ENCODE data around the gene PMM2. TPM values are rescaled to one million over a fixed set of nuclear protein-coding genes. Genes with fewer than 3 reads are reported as not detected.
"Not testable (repeated sequence)": the region's sequence is repeated elsewhere in the genome, so short reads cannot be mapped to it uniquely, and the experiment has no call there.

The PMM2 gene
- total RNA-seq, 1 donor from 2014 or later, result 82.9 TPM

DNA sequence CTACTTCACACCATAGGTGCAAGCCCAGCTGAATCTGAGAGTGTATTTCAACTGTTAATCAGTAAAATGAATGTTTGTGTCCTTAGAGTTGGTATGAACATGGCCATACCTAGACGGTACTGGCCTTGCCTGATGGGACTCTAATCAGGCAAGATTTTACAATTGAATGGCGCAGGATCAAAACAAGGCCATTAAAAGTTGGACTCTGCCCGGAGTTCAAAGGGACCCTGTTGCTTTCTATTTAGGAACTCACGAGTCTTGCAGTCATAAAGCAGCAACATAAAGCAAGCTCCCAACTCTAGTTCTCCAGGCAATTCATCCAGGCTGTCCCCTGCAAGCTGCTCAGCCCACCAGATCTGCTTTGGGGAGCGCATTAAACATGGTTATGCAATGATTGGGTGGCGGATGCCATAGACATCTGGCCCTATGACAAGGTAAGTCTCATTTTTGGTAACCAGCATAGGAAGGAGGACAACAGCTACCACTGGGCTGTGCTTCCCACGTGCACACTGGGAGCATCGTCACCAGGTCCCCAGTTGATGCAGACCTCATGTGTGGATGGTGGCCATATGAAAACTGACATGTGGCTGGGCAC, 9.0 kb upstream of the PMM2 start:
- Mint-ChIP-seq H3K4me3 (no peak overlapping the region), H3K27me3 (ENCODE audit: insufficient read depth) (no peaks in the 10 kb centered on the region), H3K9me3 (no peaks in the 10 kb centered on the region), H3K36me3 (ENCODE audit: low read depth) (no peaks in the 10 kb centered on the region), H3K27ac (no peak overlapping the region), H3K4me1 (ENCODE audit: low read depth) (no peaks in the 10 kb centered on the region)
- DNase-seq (ENCODE audit: low spot score), result no peak
- intact Hi-C loops (cut with micrococcal nuclease), result no loop called here

DNA sequence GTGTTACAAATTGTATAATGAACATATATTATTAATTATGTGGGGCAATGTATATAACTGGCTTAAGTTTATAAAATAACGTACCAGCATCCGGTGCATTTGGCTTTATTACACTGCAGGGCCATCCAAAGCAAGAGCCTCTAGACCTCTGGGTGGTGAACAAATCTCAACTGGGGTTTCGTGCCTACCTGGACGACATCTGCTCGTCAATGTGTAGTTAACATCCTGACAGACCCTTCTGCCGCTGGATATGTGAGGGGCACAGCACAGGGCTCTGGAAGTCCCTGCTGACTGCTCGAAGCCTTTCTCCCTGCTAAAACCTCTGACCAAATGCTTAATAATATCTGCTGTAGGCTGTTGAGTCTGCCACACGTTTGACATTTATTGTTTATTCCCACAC, 2.5 kb upstream of the PMM2 start:
- intact Hi-C loops (cut with micrococcal nuclease), result loop anchor here (5.0 to 10.0 kb wide), 3 partner anchors 142 to 1947 kb away; partner anchors contain the start of gene NUBP1
- Mint-ChIP-seq H3K27me3 (ENCODE audit: insufficient read depth) (no peaks in the 10 kb centered on the region), H3K9me3 (no peaks in the 10 kb centered on the region), H3K36me3 (ENCODE audit: low read depth) (peaks cover 13% of the 10 kb centered on the region), H3K4me3 (no peak overlapping the region), H3K4me1 (ENCODE audit: low read depth) (peaks cover 31% of the 10 kb centered on the region), H3K27ac (no peak overlapping the region)
- no peak for DNase-seq (ENCODE audit: low spot score)

DNA sequence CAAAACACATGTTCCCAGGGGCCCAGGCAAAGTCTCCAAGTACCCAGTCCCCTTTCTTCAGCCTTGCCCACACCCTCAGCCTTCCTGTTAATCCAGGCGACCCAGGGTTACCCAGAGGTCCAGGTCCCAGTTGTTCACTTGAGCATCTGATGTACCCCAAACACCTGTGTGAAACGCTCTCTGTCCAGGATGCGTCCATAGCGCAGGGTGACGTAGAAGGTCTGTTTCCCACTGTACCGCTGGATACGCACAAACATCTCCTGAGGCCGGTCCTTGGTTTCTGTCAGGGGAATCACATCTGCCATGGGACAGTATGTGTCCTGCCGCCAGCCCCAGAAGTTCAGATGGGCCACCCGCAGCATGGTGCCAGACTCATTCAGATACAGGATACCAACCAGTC, 1.8 kb upstream of the PMM2 start:
- Mint-ChIP-seq H3K27ac (no peak overlapping the region), H3K27me3 (ENCODE audit: insufficient read depth) (no peaks in the 10 kb centered on the region), H3K4me3 (peak overlapping the region; percentile 96), H3K4me1 (ENCODE audit: low read depth) (peaks cover 31% of the 10 kb centered on the region), H3K36me3 (ENCODE audit: low read depth) (peaks cover 13% of the 10 kb centered on the region), H3K9me3 (no peaks in the 10 kb centered on the region)
- no peak for DNase-seq (ENCODE audit: low spot score)
- intact Hi-C loops (cut with micrococcal nuclease), result loop anchor here (2.0 to 10.0 kb wide), 5 partner anchors 141 to 1946 kb away; partner anchors contain the start of gene NUBP1

DNA sequence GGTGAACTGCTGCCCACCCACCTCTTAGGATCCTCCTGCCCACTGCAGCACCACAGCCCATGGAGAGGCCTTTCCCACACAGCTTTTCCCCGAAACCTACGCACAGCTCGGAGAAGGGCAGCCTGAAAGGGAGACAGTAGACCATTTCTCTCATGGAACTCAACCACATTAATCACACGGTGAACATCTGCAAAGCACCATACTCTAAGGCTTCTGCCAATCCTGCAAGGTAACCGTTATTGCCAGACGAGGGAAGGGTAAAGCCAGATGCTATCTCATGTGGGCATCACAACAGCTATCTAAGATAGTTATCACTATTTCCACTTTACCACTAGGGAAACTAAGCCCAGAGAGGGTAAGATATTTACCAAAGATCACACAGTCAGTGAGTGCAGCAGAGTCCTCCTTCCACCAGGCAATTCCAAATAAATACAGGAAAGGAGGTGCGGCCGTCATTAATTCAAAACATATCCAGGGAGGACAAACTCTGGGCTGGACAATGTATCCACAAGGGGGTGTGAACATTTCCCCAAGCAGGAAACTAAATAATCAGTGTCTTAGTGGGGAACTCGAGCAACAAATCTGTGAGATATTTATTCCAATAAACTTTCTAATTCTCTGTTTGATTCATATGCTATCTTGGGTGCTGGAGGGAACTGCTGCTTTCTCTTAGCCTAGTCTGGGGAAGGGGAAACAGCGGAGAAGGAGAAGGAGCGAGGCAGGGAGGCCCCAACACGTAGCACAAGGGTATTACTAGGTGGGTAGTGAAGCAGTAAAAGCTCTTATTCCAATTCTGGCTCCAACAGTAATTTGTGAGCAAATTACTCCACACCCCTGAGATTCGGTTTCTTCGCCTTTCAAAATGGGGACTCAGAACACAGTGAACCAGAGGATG, 923 bp upstream of the PMM2 start:
- H3K4me1 Mint-ChIP-seq (ENCODE audit: low read depth), result peaks cover 38% of the 10 kb centered on the region
- H3K27me3 Mint-ChIP-seq (ENCODE audit: insufficient read depth), result no peaks in the 10 kb centered on the region
- intact Hi-C loops (cut with micrococcal nuclease), result loop anchor here (1.0 to 10.0 kb wide), 11 partner anchors 72 to 1946 kb away; partner anchors contain the start of genes ABAT, HAPSTR1, METTL22 and NUBP1
- H3K36me3 Mint-ChIP-seq (ENCODE audit: low read depth), result peaks cover 15% of the 10 kb centered on the region
- peak overlapping the region; percentile 96 for H3K4me3 Mint-ChIP-seq
- peak overlapping the region; percentile 82 for H3K27ac Mint-ChIP-seq
- DNase-seq (ENCODE audit: low spot score), result no peak
- H3K9me3 Mint-ChIP-seq, result no peaks in the 10 kb centered on the region

DNA sequence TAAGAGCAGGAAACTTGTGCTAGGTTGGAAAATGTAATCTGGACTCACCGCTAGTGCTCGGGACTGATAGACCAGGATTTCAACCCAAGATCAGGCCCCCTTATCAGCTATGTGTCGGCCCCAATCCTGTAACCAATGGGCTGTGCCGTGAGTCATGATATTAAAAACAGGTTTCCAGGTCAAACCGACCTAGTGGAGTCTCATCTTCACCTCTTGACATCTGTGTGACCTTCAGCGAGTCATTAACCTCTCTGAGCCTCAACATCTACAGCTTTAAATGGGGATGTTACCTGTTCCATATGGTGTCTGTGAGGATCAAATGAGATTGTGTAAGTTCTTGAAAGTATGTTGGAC, 512 bp downstream of the PMM2 start:
- Mint-ChIP-seq H3K36me3 (ENCODE audit: low read depth) (peaks cover 26% of the 10 kb centered on the region), H3K4me1 (ENCODE audit: low read depth) (peaks cover 42% of the 10 kb centered on the region), H3K4me3 (peak overlapping the region; percentile 96), H3K27me3 (ENCODE audit: insufficient read depth) (no peaks in the 10 kb centered on the region), H3K9me3 (no peaks in the 10 kb centered on the region), H3K27ac (peak overlapping the region; percentile 82)
- intact Hi-C loops (cut with micrococcal nuclease), result loop anchor here (2.0 to 10.0 kb wide), 4 partner anchors 19 to 1944 kb away; partner anchors contain the start of gene NUBP1
- no peak for DNase-seq (ENCODE audit: low spot score)

DNA sequence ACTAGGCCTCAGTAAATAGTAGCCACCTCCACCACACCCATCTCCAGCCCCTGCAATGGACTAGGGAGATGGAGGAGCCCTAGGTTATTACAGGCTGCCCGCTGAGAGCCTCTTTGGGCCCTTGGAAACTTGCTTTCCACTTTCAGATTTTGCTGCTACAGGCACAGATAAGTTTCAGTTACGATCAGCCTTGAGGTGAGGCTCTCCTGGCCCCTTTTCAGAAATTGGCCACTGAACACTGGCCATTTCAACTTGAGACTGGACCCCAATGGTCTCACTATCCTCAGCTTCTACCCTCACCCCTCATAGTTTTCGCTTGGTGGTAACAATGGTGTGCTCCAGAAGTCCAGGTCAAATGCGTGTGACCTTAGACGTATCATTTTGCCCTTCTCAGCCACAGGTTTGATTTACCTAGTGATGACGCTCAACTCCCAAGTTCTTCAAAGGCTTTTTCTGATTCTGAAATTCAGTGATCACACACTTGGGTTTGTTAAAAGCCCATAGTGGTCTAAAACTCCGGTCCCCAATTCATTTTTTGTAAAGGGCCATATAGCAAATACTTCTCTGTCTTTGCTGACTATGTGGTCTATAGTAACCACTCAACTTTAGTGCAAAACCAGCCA, 1.0 kb downstream of the PMM2 start:
- intact Hi-C loops (cut with micrococcal nuclease), result loop anchor here (2.0 to 10.0 kb wide), 4 partner anchors 18 to 1944 kb away; partner anchors contain the start of gene NUBP1
- H3K9me3 Mint-ChIP-seq, result no peaks in the 10 kb centered on the region
- peaks cover 42% of the 10 kb centered on the region for H3K4me1 Mint-ChIP-seq (ENCODE audit: low read depth)
- DNase-seq (ENCODE audit: low spot score), result no peak
- peaks cover 29% of the 10 kb centered on the region for H3K36me3 Mint-ChIP-seq (ENCODE audit: low read depth)
- no peaks in the 10 kb centered on the region for H3K27me3 Mint-ChIP-seq (ENCODE audit: insufficient read depth)
- peak overlapping the region; percentile 96 for H3K4me3 Mint-ChIP-seq
- H3K27ac Mint-ChIP-seq, result peak overlapping the region; percentile 82

DNA sequence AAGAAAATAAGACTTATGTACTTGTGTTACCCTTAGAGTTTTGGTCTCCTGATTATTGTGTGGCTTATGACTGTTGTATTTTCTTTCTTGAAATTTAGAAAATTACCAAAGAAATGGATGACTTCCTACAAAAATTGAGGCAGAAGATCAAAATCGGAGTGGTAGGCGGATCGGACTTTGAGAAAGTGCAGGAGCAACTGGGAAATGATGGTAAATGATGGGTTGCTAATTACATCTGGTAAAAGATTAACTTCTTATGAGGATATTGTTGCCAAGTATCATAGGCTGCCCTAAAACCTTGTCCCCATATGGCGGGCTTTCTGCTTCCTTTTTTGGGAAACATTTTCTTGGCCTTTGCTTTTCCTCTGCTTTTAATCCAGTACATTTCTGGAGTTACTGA, 4.1 kb downstream of the PMM2 start:
- Mint-ChIP-seq H3K36me3 (ENCODE audit: low read depth) (peaks cover 38% of the 10 kb centered on the region), H3K27ac (no peak overlapping the region), H3K4me3 (no peak overlapping the region), H3K4me1 (ENCODE audit: low read depth) (peaks cover 28% of the 10 kb centered on the region), H3K27me3 (ENCODE audit: insufficient read depth) (no peaks in the 10 kb centered on the region), H3K9me3 (no peaks in the 10 kb centered on the region)
- DNase-seq (ENCODE audit: low spot score), result no peak
- intact Hi-C loops (cut with micrococcal nuclease), result no loop called here

DNA sequence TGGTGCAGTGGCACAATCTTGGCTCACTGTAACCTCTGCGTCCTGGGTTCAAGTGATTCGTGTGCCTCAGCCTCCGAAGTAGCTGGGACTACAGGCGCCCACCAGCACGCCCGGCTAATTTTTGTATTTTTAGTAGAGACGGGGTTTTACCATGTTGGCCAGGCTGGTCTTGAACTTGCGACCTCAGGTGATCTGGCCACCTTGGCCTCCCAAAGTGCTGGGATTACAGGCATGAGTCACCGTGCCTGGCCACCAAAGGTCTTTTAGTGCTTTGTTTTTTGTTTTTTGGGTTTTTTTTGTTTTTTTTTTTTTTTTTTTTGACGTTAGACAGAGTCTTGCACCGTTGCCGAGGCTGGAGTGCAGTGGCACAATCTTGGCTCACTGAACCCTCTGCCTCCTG, 6.1 kb downstream of the PMM2 start:
- H3K9me3 Mint-ChIP-seq; DNase-seq (ENCODE audit: low spot score); H3K27me3 Mint-ChIP-seq (ENCODE audit: insufficient read depth); intact Hi-C loops (cut with micrococcal nuclease); H3K4me3 Mint-ChIP-seq; H3K27ac Mint-ChIP-seq: not testable (repeated sequence)
- peaks cover 49% of the 10 kb centered on the region for H3K36me3 Mint-ChIP-seq (ENCODE audit: low read depth)
- H3K4me1 Mint-ChIP-seq (ENCODE audit: low read depth), result peaks cover 19% of the 10 kb centered on the region

DNA sequence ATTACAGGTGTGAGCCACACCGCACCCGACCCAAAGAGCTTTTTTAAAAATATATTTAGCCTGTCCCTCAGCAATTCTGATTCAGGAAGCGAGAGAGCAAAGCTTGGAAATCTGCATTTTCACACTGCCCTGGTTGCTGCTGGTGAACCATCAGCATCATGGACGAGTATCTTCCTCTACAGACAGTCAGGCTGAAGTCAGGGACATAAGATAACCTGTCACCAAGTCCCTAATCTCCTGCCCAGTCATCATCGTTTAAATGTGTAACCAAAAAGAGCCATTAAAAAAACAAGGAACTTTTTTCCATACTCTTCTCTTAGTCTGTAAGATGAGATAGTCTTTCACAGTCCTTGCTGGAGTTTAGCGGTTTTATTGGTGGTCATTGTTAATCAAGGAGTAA, 6.7 kb downstream of the PMM2 start:
- Mint-ChIP-seq H3K27me3 (ENCODE audit: insufficient read depth) (no peaks in the 10 kb centered on the region), H3K27ac (no peak overlapping the region)

DNA sequence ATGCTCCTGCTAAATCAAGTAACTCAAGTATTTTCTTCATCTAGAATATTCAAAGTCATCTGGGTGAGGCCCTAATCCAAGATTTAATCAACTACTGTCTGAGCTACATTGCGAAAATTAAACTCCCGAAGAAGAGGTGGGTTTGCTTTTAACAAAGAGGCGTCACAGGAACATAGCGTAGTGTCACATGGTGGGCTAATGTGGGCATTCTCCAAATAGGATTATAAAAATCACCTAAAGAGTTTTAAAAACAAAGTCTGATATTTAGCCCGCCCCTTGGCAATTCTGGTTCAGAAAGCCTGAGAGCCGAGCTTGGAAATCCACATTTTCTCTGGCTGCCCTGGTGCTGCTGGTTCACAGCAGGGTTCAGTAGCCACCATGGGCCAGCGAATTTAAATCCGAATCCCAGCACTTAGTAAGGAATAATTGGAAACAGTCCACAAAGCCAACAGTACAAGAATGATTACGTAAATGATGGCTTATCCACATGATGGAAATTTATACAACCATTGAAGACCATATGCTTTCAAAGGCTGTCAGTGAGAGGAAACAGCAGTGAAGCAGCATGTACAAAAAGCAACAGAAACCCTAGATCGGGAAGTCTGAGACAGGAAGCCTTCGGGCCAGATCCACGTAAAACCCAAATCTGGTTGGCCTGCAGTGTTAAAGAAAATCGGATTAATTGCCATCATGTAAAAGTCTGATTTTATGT, 8.8 kb downstream of the PMM2 start:
- intact Hi-C loops (cut with micrococcal nuclease), result no loop called here
- Mint-ChIP-seq H3K36me3 (ENCODE audit: low read depth) (peaks cover 56% of the 10 kb centered on the region), H3K27ac (no peak overlapping the region)

More for the DNA sequence above, 6.7 kb downstream of the PMM2 start:
- Mint-ChIP-seq H3K36me3 (ENCODE audit: low read depth) (peaks cover 49% of the 10 kb centered on the region), H3K4me1 (ENCODE audit: low read depth) (peaks cover 13% of the 10 kb centered on the region), H3K4me3 (no peak overlapping the region), H3K9me3 (no peaks in the 10 kb centered on the region)
- DNase-seq (ENCODE audit: low spot score), result no peak
- intact Hi-C loops (cut with micrococcal nuclease), result no loop called here

DNA sequence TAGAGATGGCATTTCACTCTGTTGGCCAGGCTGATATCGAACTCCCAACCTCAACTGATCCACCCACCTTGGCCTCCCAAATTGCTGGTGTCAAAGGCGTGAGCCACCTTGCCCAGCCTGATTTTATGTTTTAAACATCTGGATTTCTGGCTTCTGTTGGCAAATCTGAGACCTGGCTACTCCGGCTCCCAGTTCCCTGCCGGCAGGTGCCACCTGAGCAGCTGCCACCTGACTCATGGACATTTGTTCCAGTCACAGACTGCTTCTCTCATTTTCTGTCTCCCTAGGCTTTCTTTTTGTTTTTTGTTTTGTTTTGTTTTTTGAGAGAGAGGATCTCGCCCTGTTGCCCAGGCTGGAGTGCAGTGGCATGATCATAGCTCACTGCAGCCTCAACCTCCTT, 9.6 kb downstream of the PMM2 start:
- Mint-ChIP-seq H3K27me3 (ENCODE audit: insufficient read depth) (no peaks in the 10 kb centered on the region), H3K27ac (no peak overlapping the region), H3K4me1 (ENCODE audit: low read depth) (no peaks in the 10 kb centered on the region), H3K36me3 (ENCODE audit: low read depth) (peaks cover 51% of the 10 kb centered on the region), H3K4me3 (no peak overlapping the region), H3K9me3 (no peaks in the 10 kb centered on the region)
- DNase-seq (ENCODE audit: low spot score), result no peak
- intact Hi-C loops (cut with micrococcal nuclease), result no loop called here

More for the DNA sequence above, 8.8 kb downstream of the PMM2 start:
- peaks cover 7% of the 10 kb centered on the region for H3K4me1 Mint-ChIP-seq (ENCODE audit: low read depth)
- H3K4me3 Mint-ChIP-seq, result no peak overlapping the region
- H3K9me3 Mint-ChIP-seq, result no peaks in the 10 kb centered on the region
- H3K27me3 Mint-ChIP-seq (ENCODE audit: insufficient read depth), result no peaks in the 10 kb centered on the region
- DNase-seq (ENCODE audit: low spot score), result no peak

DNA sequence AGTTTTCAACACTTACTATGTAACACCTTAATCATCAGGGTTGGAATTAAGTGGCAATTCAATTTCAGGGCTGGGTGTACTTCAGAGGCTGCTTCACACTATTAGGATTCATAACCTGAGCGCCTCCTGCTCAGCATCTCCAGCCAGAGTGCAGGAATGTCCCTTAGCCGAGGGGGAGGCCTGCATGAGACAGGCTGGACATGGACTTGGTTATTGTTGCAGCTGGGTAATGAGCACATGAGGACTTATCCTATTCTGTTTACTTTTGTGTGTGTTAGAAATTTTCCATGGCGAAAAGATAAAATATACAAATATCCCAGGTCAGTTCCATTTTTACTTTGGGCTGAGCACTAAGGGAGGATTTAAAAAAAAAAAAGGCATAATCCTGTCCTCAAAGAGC, 10.4 kb downstream of the PMM2 start:
- Mint-ChIP-seq H3K9me3 (no peaks in the 10 kb centered on the region), H3K27ac (no peak overlapping the region), H3K4me3 (no peak overlapping the region), H3K4me1 (ENCODE audit: low read depth) (no peaks in the 10 kb centered on the region), H3K36me3 (ENCODE audit: low read depth) (peaks cover 52% of the 10 kb centered on the region), H3K27me3 (ENCODE audit: insufficient read depth) (no peaks in the 10 kb centered on the region)
- intact Hi-C loops (cut with micrococcal nuclease), result no loop called here
- DNase-seq (ENCODE audit: low spot score), result no peak

Measured in activated T-helper 1 cell treated with anti-CD3 and anti-CD28 coated beads, Interleukin-12 subunit alpha, Interleukin-12 subunit beta, Interleukin-2, Interleukin-4 antibody, amounts not matched to agents 30 ng/mL and 10 ng/mL and 1 ng/mL, durations not matched to agents 14 hours and 24 hours and 36 hours (primary cell).